DOHH2 (cell line): ENCODE data around the gene CETP.

Source experiments
- H3F3A ChIP-seq: fragments of 200-600 bp; sonication (generic), shearing (Covaris generic); 2 replicates; pipeline ENCODE4 v1.6.0; 2016; ENCODE audit warnings: antibody characterized with exemption, mild to moderate bottlenecking; ENCODE audit not compliant: control insufficient read depth, insufficient read depth
- H3K27ac ChIP-seq: fragments of 200-600 bp; sonication (generic); 2 replicates; pipeline ENCODE4 v1.5.1; 2014; ENCODE audit warnings: low read depth, mild to moderate bottlenecking, low read length, moderate library complexity
- H3K27me3 ChIP-seq: fragments of 200-600 bp; sonication (generic); 2 replicates; pipeline ENCODE4 v1.6.1; 2014; ENCODE audit warnings: mild to moderate bottlenecking, low read length, mixed read lengths; ENCODE audit not compliant: control insufficient read depth
- H3K36me3 ChIP-seq: fragments of 200-600 bp; sonication (generic); 2 replicates; pipeline ENCODE4 v1.6.1; 2014; ENCODE audit warnings: mild to moderate bottlenecking, low read length, moderate library complexity, mixed read lengths; ENCODE audit not compliant: control insufficient read depth
- H3K4me1 ChIP-seq: fragments of 200-600 bp; sonication (generic); 2 replicates; pipeline ENCODE4 v1.6.1; 2014; ENCODE audit warnings: mild to moderate bottlenecking, low read length, mixed read lengths; ENCODE audit not compliant: control insufficient read depth
- H3K4me2 ChIP-seq: fragments of 200-600 bp; sonication (generic); 2 replicates; pipeline ENCODE4 v1.6.0; 2014; ENCODE audit warnings: mild to moderate bottlenecking, low read length, moderate library complexity
- H3K4me3 ChIP-seq: fragments of 200-600 bp; sonication (generic); 2 replicates; pipeline ENCODE4 v1.5.1; 2014; ENCODE audit warnings: mild to moderate bottlenecking, low read length, mixed read lengths
- H3K79me2 ChIP-seq: fragments of 200-600 bp; sonication (generic); 2 replicates; pipeline ENCODE4 v1.6.1; 2014; ENCODE audit warnings: mild to moderate bottlenecking, low read length, mixed read lengths; ENCODE audit not compliant: control insufficient read depth
- H3K9me2 ChIP-seq: fragments of 200-600 bp; sonication (generic); replicated peaks from 2 replicates; pipeline ENCODE4 v1.6.1; 2014; ENCODE audit warnings: mild to moderate bottlenecking, low read length, mixed read lengths; ENCODE audit not compliant: control insufficient read depth
- H3K9me3 ChIP-seq: fragments of 200-600 bp; sonication (generic); 2 replicates; pipeline ENCODE4 v1.6.1; 2014; ENCODE audit warnings: antibody characterized with exemption, low read length, mixed read lengths; ENCODE audit not compliant: control insufficient read depth, insufficient read depth
- H4K20me1 ChIP-seq: fragments of 200-600 bp; sonication (generic); 2 replicates; pipeline ENCODE4 v1.6.0; 2014; ENCODE audit warnings: low read depth, mild to moderate bottlenecking, antibody characterized with exemption, low read length, moderate library complexity; ENCODE audit not compliant: control insufficient read depth, insufficient read depth
- EZH2phosphoT487 ChIP-seq: fragments of 200-600 bp; sonication (generic); IDR thresholded peaks from 2 replicates; pipeline ENCODE4 v1.6.1; 2017; ENCODE audit warnings: borderline replicate concordance, mild to moderate bottlenecking, antibody characterized with exemption, low read length, moderate library complexity, mixed read lengths
- TF ChIP-seq, protein P1 (sequence below): fragments of 200-600 bp; sonication (generic); IDR thresholded peaks from one replicate; pipeline ENCODE4 v1.5.1; 2014; ENCODE audit warnings: antibody characterized with exemption, mild to moderate bottlenecking, low read depth, low read length; ENCODE audit not compliant: poor library complexity, severe bottlenecking

Gene CETP

DNA sequence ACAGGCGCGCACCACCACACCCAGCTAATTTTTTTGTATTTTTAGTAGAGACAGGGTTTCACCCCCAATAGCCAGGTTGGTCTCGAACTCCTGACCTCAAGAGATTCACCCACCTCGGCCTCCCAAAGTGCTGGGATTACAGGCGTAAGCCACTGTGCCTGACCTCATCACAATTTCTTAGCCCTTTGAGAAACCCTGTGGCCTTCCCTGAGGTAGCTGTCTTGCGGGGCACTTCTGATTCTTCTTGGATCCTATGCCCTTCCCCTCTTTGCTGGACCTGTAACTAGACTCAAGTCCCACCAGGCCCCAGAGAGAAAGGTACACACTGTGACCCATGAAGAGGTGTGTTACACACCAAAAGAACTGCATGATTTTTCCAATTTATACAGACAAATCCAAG, 13.5 kb upstream of the CETP start:
- no peak overlapping the region for H3K4me2 ChIP-seq
- H3K79me2 ChIP-seq, result no peaks in the 10 kb centered on the region
- no peaks in the 10 kb centered on the region for H3K9me2 ChIP-seq
- H3K36me3 ChIP-seq, result peaks cover 23% of the 10 kb centered on the region
- H3F3A ChIP-seq, result peaks cover 18% of the 10 kb centered on the region
- H3K9me3 ChIP-seq, result no peaks in the 10 kb centered on the region
- no peaks in the 10 kb centered on the region for H3K27me3 ChIP-seq
- H3K4me1 ChIP-seq, result peaks cover 21% of the 10 kb centered on the region
- TF ChIP-seq, protein P1, sequence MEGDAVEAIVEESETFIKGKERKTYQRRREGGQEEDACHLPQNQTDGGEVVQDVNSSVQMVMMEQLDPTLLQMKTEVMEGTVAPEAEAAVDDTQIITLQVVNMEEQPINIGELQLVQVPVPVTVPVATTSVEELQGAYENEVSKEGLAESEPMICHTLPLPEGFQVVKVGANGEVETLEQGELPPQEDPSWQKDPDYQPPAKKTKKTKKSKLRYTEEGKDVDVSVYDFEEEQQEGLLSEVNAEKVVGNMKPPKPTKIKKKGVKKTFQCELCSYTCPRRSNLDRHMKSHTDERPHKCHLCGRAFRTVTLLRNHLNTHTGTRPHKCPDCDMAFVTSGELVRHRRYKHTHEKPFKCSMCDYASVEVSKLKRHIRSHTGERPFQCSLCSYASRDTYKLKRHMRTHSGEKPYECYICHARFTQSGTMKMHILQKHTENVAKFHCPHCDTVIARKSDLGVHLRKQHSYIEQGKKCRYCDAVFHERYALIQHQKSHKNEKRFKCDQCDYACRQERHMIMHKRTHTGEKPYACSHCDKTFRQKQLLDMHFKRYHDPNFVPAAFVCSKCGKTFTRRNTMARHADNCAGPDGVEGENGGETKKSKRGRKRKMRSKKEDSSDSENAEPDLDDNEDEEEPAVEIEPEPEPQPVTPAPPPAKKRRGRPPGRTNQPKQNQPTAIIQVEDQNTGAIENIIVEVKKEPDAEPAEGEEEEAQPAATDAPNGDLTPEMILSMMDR, result no peak
- TF ChIP-seq EZH2phosphoT487, result no peak
- no peak overlapping the region for H3K4me3 ChIP-seq
- H3K27ac ChIP-seq, result no peak overlapping the region
- H4K20me1 ChIP-seq, result no peaks in the 10 kb centered on the region

DNA sequence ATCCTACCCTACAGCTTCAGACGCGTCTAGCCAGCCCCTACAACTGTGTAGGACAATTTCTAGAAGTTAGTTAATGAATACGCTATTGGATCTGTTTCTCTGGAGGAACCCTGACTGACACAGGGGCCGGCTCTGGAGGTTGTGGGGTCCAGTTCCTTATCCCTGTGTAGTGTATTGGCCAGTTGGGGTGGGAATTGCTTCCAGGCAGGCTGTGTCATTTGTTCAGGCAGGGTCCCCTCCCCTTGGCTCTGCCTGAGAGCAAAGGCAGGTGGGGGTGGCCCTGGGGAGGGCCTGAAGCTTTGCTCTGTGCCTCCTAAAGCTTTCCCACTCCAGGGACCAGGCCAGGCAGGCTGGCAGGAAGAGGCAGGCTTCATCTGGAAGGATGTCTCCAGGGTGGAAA, 11.7 kb upstream of the CETP start:
- Histone ChIP-seq H3K79me2 (no peaks in the 10 kb centered on the region), H3K36me3 (peaks cover 5% of the 10 kb centered on the region), H3K27me3 (no peaks in the 10 kb centered on the region), H3K27ac (no peak overlapping the region), H3K9me2 (no peaks in the 10 kb centered on the region), H4K20me1 (no peaks in the 10 kb centered on the region), H3K4me1 (peaks cover 21% of the 10 kb centered on the region), H3K4me3 (no peak overlapping the region), H3K4me2 (no peak overlapping the region), H3K9me3 (no peaks in the 10 kb centered on the region), H3F3A (peaks cover 11% of the 10 kb centered on the region)
- no peak for TF ChIP-seq EZH2phosphoT487
- TF ChIP-seq, protein P1, result no peak

DNA sequence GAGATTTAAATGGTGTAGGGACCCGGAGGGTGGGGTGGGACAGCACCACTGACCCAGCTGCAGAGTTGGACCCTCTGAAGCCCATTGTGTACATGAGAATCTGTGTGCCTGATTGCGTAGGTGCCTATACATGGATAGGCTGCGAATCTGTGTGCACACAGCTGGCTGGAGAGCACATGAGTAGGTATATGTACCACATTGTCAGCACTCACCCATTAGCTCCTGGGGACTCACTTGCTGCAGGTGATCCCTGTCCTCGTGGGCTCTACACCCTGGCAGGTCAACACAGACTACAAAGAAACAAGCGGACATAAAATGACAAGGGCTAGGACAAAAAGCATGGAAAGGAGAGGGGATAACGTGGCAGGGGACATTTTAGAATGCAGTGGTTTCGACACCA, 11.3 kb upstream of the CETP start:
- Histone ChIP-seq H3K27ac (no peak overlapping the region), H3K9me3 (no peaks in the 10 kb centered on the region), H3K4me1 (peaks cover 21% of the 10 kb centered on the region), H3K4me2 (peak overlapping the region; percentile 82), H3K27me3 (no peaks in the 10 kb centered on the region), H4K20me1 (no peaks in the 10 kb centered on the region), H3K36me3 (peaks cover under 1% of the 10 kb centered on the region), H3K79me2 (no peaks in the 10 kb centered on the region), H3K9me2 (no peaks in the 10 kb centered on the region), H3K4me3 (no peak overlapping the region), H3F3A (peaks cover 11% of the 10 kb centered on the region)
- TF ChIP-seq, protein P1, result no peak
- no peak for TF ChIP-seq EZH2phosphoT487
